CD4-positive, alpha-beta T cell treated with Interleukin-2 at 100 ng/mL for 4 hours (primary cell): ENCODE data around the gene HOXA13.
A peak's percentile ranks its signal among the peaks of the same experiment; 100 is the strongest.

ENCODE experiments used
- DNase-seq: peaks from one replicate; pipeline ENCODE4 v3.0.0-alpha.2; 2020; ENCODE audit warnings: low spot score

Gene HOXA13

DNA sequence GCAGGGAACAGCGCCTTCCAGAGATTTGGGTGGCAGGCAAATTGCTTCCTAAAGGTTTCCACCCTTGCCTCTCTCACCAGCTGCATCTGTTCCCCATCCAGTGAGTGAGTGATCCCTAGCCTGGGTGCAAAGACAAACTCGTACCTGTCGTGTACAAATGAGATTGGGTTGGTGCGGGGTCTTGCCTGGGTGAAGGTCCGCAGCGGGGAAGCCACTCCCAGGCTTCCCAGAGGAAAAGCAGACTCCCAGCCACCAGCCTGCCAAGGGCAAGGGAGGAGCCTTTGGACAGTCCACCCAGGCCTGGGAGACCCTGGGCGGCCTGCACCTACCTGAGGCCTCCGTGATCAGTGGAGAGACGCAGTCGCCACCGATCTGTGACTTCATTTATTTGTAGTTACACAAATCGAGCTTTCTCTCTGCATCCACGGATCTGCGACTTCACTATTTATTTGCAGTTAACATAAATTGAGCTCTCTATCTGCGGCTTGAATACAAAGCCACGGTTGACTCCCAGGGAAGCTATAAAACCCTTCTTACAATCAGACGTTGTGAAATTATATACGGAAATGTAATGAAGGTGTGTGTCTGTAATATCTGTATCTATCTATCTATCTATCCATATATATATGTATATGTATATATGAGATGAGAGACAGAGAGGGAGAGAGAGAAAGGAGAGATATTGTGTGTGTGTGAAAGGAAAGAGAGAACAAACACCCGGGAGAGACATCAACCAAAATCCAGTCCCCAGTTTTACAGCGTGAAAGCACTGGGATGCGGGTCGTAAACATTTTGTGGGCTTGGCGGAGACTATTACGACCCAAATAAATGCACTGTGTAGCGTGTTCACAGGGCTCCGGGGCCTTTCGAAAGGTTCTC, 40.4 kb downstream of the HOXA13 start:
- DNase-seq: no peak

DNA sequence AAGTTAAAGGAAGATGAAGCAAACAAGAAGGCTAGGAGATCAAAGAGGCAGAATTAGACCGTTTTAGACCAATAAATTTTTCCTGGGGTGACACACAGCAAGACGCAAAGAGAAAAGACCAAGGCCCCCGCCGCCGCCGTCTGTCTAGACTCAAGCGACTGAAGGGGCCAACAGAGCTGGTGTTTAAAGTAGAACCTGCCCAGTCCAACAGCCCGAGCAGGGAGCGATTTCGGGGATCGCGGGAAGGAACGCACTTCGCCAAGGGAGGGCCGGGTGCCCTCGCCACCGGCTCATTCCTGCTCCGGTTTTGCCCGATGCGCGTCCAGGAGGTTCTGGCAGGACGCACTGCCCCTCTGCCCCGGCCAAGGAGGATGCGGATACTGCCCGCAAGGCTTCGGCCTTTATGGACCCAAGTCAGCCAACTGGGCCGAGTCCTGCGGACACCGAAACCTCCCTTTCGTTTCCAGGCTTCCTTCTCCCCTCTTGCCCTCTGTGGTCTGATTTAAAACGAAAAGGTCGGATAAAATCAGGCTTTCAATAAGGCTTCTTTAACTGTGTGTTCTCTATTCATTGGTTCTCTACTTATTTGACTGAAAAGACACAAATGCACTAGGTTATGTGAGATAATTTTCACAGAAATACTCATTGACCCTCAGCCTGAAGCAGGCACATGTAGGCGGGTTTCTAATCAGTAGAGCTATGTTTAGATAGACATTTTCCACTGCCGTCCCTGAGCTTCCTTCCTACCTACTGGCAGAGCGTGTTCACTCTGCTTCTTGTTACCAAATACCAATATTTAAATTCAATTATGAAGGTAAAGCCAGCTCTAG, 41.2 kb downstream of the HOXA13 start:
- no peak for DNase-seq

DNA sequence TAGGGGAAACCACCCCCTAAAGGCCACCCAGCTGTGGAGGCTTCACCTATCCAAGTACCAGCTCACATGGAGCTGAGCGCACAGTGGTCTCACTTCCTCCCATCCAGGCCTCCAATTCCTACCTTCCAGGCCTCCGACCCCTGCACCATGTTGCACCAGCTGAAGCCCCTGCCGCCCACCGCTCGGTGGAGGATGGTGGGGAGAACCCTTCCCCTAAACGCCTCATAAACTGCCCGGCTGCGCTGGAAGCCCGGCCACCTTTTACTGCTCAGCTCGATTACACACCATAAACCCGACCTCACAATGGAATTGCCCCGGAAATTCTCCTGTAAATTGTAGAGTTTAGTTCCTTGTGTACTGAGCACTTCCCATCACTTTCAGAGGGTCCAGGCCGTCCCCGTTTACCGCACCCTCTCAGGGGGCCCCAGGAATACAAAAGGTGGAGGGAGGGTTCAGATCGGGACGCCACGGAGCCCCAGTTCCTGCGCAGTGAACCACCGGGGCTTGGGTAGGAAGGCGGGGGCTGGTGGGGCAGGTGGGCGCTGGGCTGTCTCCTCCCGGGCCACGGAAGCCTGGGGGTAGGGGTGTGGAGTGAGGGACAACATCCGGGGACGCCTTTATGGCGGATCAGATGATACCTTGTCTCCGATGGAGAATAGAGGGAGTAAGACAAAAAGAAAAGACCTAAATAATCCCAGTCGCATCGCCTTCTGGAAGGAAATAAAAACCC, 42.0 kb downstream of the HOXA13 start:
- DNase-seq: no peak

DNA sequence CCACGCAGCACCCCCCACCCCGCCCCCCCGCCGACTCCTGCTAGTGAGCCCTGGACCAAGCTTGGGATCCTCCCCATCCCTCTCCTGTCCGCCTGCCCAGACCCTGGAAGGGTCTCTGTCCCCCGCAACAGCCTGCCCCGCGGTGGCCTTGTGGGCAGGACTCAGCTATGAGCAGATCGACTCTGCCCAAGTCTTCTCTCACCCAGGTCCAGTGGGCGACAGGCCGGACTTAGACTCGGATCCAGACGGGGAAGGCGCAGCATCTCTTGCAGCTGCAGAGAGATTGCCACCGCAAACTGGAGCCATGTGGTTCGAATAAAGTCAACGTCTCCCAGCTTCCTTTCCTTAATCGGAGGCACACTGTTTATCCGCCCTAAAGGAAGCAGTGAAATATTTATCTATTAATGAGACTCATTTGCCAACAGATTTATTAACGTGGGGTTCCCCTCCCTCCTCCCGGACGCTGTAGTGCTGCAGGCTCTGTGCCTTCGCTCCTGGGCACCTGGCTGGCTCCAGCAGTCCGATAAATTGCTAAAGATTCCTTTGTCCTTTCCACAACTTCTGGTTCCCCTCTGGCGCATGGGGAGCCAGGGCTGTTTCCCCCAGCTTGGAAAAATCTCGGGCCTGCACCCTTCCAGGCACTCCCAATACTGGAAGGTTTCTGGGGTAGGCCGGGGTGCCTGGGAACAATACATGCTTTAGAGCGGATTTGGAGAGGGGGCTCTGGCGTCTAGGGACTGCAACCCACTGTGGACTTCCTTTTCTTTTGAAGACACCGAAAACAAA, 42.8 kb downstream of the HOXA13 start:
- no peak for DNase-seq

DNA sequence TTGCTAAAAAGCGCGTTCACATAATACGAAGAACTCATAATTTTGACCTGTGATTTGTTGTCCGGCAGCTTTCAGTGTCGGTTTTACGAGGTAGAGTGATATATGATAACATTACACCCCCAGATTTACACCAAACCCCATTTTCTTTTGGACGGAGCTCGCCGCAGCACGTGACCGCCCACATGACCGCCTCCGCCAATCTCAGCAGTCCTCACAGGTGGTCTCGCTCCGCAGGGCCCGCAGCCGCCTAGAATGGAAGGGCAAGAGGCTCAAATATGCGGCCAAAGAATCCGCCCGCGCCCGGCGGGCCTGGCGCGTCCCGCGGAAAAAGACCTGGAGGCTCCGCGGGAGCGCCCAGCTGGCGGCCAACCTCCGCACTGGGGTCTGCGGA, 43.4 kb downstream of the HOXA13 start, which contains the start of gene HOXA7:
TSS of gene HOXA7 (minus strand) at position 168 of the 391 bp plus-strand sequence. CDS start at position 38, 130 bp downstream.
- DNase-seq: no peak

DNA sequence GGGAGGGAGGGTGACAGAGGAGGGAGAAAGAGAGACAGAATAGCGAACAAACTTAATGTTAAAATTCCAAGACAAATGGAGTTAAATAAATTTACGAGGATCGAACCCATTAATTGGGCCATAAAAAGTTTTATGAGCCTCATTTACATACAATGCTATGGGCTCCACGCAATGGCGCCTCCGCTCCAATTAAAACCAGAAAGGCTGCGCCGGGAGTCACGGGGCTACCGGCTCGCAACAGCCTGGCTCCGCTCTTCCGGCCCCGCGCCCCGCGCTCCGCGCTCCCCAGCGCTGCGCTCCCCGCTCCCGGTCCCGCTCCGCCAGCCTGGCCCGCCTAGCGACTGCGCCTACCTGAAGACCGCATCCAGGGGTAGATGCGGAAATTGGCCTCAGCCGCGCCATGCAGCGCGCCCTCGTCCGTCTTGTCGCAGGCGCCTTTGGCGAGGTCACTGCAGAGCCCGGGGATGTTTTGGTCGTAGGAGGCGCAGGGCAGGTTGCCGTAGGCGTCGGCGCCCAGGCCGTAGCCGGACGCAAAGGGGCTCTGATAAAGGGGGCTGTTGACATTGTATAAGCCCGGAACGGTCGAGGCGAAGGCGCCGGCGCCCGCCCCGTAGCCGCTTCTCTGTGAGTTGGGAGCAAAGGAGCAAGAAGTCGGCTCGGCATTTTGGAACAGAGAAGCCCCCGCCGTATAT, 43.9 kb downstream of the HOXA13 start:
- DNase-seq: no peak

DNA sequence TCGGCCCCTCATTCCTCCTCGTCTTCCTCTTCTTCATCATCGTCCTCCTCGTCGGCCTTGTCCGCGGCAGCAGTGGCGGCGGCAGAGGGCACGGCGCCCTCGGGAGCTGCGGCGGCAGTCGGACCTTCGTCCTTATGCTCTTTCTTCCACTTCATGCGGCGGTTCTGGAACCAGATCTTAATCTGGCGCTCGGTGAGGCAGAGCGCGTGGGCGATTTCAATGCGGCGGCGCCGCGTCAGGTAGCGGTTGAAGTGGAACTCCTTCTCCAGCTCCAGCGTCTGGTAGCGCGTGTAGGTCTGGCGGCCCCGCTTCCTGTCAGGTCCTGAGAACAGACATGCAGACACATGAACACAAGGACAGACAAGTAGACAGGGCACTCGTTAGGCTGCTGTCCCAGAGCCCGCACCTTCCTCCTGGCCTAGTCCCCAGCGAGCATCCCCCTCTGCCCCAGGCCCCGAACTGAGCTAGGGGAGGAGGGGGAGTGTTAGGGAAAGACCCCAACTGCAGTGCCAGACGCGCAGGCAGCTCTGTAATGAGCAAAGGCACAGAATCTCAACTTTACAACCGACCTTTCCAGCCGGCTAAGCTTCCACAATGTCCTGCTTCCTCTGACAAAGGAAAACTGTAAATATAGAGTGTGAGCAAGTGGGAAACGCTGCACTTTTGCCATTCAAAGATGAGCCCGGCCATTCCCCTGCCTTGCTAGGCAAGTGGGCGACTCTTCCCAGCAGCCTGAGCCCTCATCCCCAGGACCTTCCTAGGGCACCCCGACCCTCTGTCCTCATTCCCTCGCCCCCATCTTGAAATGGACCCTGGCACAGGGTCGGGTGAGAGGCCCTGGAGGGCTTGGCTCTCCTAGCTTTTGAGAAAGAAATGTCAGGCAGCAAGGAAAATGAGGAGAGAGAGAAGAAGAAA, 44.7 kb downstream of the HOXA13 start:
- no peak for DNase-seq

DNA sequence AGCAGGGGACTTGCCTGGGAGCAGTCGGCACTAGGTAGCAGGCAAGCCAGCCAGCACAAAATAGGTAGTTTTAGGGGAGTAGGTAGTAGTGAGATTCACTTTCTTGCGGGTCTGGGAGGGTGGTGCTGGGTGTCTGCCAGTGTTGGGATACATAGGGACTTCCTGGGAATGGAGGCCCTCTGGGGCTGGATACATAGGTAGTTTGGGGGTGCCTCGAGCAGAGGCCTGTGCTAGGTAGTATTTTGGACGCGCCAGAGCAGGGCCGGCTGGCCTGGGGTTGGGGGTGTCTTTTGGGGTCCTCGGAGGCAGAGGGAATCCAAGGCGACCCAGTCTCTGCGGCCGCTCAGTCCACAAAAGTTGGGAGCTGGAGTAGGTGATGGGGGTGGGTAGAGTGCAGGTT, 45.5 kb downstream of the HOXA13 start:
- no peak for DNase-seq

DNA sequence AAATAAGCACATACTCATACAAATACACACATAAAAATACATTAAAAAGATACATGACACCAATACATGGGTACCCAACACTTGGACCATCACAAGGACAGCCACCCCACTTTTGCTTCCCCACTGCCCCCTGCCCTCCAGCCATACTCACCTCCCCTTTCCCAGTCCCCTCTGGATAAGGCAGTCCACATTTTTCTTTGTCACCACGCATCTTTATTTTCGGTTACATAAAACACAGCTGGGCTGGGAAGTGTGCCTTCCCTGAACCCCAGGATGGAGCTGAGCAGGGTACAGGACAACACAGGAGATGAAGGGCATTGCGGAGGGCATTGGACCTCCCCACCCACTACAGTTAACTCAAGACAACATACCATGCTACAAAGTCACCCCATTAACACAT, 46.4 kb downstream of the HOXA13 start:
- no peak for DNase-seq

DNA sequence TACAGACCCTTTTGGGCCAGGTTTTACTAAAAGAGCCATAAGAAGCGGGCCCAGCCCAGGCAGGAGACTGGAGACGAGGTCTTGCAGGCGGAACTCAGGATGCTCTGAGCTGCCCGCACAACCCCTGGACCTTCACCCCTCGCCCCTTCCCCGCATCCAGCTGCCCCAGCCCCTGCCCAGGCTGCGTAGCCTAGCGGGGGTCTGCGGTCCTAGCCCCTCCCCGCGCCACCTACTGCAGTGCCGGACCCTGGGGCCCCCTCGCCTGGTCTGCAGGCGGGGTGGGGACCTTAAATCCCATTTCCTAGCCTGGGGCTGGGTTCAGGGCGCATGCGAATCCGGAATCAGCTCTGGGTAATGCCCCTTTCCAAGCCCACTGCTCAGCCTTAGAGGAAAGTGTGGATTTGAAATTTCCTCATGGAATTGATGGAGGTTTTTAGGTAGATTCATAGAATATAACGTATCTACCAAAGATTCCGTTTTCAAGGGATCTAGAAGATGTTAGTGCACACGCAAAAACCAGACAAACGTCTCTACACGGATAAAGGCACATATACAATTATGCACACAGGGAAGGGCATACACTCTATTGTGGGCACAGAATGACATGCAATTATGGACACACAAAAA, 47.0 kb downstream of the HOXA13 start:
- DNase-seq: no peak

DNA sequence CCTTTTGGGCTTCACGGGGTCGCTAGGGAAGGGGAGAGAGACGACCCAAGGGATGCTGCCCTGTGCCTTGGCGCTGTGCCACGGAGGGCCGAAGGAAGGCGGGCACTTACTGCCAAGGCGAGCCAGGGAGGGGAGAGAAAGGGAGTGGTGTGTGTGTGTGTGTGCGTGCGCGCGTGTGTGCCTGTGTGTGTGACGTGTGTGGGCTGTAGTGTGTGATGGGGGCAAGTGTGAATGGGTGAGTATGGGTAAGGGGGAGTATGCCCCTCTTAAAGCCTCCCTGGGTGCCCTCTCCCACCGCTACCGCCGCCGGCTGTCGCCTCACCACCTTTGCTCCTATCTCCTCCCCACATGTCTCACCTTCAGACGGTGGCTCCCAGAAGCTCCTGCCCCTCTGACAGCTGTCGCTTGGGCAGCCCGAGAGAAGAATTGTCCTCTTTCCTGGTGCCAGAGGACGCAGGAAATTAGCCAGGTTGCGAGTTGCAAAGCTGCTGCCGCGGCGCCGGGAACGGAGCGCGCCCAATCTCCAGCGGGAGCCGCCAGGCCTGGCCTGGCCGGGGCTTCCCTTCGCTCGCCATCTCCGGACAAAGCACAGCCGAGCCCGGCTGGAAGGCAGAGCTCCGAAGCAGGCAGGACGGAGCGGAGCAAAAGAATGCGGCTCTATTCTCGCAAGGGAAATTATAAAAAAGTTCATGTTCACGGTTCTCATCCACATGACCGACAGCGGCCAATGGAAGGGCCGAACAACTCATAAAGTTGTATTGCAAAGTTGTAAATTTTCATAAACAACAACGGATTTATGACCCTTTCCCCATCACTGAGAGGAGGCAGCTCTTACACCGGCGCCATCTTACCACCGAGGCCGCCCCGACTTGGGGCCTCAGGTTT, 47.7 kb downstream of the HOXA13 start, which contains the start of gene HOXA3:
TSS of gene HOXA3 (minus strand) at position 653 of the 885 bp plus-strand sequence. CDS start 41,943 bp downstream, outside the sequence.
- DNase-seq: no peak

DNA sequence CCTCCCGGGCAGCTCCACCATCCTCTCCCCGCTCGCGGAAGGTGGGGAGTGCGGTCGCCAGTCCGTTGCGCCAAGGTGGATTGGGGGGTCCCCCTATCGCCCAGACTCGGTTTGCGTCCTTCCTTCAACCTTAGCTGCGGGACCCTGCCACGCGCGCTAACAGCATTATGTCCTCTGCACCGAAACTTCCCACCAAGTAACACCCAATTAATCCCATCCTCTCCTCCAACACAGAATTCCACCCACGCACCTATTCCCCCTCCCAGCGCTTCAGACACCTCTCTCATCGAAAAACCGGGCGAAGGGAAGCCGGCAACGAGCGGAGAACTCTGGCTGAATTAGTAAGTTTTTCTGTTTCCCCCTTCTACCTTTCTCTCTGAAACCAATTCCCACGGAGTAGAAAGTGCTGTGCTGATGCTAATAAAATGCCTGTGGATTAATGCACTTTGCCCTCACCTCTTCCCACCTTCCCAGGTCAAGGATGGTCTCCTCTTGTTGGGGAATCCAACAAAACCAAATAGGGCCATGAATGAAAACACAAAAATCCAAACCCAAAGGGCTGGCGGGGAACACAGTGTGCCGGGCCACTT, 48.5 kb downstream of the HOXA13 start:
- no peak for DNase-seq

DNA sequence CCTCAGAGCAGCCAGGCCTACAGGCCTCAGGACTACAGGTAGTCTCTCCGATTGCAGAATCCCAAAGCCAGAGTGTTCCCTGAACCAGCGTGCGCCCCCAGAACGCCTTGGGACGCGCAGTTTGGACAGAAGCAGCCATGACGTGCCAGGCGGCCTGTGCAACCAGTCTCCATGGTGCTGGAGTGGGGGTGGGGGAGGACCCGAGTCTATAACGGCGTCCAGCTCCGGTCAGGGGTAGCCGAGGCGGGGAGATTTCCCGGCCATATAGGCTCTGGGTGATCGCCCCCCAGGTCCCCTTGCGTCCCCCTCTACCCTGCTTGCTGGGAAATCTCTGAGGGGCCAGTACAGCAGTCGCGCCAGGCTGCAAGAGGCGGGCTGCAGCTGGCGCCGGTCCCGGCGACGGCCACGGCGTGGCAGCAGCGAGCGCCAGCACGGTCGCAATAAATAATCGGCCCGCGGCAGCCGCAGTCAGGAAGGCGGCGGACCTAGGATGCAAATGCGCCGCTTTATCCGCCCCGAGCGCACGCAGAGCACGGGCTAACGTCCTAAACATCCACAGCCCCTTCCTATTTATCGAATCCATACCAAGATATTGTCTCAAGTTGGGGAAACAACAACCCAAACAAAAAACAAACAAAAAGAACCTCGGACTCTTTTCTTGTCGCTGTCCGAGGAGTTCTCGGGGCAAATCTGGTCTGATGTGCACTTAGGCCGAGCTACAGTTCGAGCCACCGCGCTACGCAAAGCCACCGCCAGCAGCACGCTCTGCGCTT, 49.1 kb downstream of the HOXA13 start:
- DNase-seq: peak; percentile 64

DNA sequence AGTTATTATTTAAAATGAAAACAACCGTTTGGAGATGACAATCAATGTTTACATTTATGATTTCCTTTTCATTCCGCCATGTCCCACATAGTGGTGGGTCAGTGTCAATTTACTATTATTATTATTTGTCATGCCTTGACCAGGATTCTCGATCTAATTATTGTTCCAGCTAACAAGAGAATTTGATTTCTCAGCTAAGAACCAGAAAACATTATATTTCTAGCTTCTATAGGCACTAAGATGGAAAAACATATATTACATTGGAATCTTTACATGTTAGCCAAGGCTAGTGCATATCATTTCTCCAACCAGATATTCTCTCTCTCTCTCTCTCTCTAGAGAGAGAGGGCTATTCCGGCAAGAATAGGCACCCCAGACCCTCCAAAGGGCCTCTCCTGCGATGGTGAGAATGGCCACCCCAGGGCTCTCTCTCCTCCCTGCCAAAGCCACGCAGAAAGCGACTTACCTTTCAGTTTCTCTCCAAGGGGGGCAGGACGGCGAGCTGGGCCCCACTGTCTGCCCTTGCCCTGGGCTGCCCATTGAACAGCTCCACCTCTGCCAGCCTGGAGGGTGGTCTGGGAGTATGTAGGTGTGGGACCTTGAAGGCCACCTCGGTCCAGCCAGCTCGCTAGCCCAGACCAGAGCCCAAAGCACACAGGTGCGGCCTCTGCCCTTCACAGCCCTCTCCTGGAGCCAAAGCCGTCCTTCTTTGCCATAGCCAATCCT, 49.9 kb downstream of the HOXA13 start:
- no peak for DNase-seq

DNA sequence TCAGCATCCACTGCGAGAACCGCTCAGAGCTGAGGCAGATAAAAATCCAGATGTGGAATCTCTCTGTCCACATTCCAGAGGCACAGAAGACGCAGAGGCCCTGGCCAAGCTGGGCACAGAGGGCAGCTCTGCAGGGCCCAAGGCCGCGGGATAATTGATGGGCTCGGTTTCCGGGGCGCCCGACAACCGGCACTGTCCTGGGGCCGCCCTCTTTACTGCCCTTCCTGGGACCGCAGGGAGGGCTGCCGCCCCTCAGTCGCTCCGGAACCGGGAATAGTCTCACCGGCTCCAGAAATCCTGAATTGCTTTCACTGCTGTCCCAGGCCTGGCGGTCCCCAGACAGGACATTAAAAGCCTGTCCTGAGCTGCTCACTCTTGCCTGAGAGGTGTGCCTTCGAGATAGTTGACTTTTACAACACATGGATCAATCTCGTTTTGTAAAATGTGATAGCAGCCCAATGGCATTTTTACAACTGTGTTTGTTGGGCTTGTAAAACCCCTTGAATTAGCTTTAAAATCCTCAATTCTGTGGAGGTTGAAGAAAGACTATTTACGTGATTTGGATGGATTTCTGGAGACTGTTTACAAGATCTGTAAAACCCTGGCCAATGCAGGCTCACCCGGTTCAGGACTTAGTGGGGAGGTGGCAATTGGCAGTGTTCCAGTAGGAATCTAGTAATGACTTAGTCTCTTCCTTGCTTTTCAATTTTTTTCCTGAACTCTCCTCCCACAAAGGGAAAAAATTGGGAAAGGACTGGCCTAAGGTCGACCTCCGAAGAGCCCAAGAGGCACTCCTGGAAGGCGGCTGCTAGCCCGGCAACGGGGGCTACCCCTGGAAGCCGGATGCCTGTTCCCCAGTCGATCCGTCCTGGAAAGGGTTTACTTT, 50.9 kb downstream of the HOXA13 start:
- DNase-seq: no peak
